ENCODE measurements around the gene HS3ST5. TPM values are rescaled to one million over a fixed set of nuclear protein-coding genes. Genes with fewer than 3 reads are reported as not detected.
A peak's percentile ranks its signal among the peaks of the same experiment; 100 is the strongest.

HS3ST5 gene
- total and polyA plus RNA-seq, 2 experiments from 2014 or later: 2.8 to 3.5 TPM

DNA sequence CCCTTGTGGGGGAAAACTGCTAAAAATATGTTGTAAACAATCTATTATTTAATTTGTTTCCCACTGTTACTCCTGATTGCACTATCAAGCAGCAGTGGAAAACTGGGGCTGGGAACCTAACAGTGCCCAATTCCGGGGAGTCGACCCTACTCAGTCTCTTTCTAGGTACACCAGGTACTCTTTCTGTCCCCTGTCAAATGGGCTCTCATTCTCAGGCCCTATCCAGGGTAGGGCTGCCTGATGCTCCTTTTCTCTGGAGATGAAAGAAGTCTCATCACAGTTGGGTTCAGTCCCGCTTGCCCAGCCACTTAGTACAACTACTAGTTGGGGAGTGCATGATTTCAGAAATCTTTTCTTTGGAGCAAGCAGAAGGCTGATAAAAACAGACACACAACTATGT, 52.0 kb downstream of the HS3ST5 start:
- no peaks in the 10 kb centered on the region; the same call in 2 of the 3 replicates for H3K9me3 Mint-ChIP-seq
- H3K36me3 ChIP-seq (ENCODE audit: insufficient read depth): no peaks in the 10 kb centered on the region
- H2AFZ ChIP-seq: no peak overlapping the region
- H3K27ac Mint-ChIP-seq: no peak overlapping the region
- H3K4me1 ChIP-seq (ENCODE audit: insufficient read depth): no peaks in the 10 kb centered on the region; the same call in 1 of the 2 replicates
- peaks cover 4% of the 10 kb centered on the region for H3K27me3 Mint-ChIP-seq (ENCODE audit: insufficient read depth, low read depth, poor library complexity)
- peaks cover 12% of the 10 kb centered on the region; the same call in 2 of the 3 replicates for H3K36me3 Mint-ChIP-seq (ENCODE audit: low read depth)
- no peak overlapping the region for H3K4me3 ChIP-seq
- ATAC-seq: peak; percentile 54; the same call in 2 of the 3 replicates
- H3K9me2 ChIP-seq (ENCODE audit: insufficient read depth): no peaks in the 10 kb centered on the region; the same call in 1 of the 2 replicates
- TF ChIP-seq ZNF331 (CRISPR knock-in tag; IDR thresholded peaks at IDR 0.05; ENCODE audit: low read depth): no peak
- no peak for TF ChIP-seq STAT1 (IDR thresholded peaks at IDR 0.05; ENCODE audit: unreplicated experiment)
- TF ChIP-seq POLR2AphosphoS5 (IDR thresholded peaks at IDR 0.05; ENCODE audit: low read depth): no peak
- TF ChIP-seq, protein P1, sequence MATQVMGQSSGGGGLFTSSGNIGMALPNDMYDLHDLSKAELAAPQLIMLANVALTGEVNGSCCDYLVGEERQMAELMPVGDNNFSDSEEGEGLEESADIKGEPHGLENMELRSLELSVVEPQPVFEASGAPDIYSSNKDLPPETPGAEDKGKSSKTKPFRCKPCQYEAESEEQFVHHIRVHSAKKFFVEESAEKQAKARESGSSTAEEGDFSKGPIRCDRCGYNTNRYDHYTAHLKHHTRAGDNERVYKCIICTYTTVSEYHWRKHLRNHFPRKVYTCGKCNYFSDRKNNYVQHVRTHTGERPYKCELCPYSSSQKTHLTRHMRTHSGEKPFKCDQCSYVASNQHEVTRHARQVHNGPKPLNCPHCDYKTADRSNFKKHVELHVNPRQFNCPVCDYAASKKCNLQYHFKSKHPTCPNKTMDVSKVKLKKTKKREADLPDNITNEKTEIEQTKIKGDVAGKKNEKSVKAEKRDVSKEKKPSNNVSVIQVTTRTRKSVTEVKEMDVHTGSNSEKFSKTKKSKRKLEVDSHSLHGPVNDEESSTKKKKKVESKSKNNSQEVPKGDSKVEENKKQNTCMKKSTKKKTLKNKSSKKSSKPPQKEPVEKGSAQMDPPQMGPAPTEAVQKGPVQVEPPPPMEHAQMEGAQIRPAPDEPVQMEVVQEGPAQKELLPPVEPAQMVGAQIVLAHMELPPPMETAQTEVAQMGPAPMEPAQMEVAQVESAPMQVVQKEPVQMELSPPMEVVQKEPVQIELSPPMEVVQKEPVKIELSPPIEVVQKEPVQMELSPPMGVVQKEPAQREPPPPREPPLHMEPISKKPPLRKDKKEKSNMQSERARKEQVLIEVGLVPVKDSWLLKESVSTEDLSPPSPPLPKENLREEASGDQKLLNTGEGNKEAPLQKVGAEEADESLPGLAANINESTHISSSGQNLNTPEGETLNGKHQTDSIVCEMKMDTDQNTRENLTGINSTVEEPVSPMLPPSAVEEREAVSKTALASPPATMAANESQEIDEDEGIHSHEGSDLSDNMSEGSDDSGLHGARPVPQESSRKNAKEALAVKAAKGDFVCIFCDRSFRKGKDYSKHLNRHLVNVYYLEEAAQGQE (IDR thresholded peaks at IDR 0.05; ENCODE audit: unreplicated experiment): no peak
- TF ChIP-seq, protein P2, sequence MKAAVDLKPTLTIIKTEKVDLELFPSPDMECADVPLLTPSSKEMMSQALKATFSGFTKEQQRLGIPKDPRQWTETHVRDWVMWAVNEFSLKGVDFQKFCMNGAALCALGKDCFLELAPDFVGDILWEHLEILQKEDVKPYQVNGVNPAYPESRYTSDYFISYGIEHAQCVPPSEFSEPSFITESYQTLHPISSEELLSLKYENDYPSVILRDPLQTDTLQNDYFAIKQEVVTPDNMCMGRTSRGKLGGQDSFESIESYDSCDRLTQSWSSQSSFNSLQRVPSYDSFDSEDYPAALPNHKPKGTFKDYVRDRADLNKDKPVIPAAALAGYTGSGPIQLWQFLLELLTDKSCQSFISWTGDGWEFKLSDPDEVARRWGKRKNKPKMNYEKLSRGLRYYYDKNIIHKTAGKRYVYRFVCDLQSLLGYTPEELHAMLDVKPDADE (IDR thresholded peaks at IDR 0.05): no peak
- no peak for TF ChIP-seq ZNF462 (CRISPR knock-in tag; IDR thresholded peaks at IDR 0.05)
- no peak for TF ChIP-seq EZH2phosphoT487 (IDR thresholded peaks at IDR 0.05; ENCODE audit: unreplicated experiment)
- TF ChIP-seq ZNF114 (CRISPR knock-in tag; IDR thresholded peaks at IDR 0.05): no peak
- TF ChIP-seq JUNB (IDR thresholded peaks at IDR 0.05; ENCODE audit: unreplicated experiment): no peak
- TF ChIP-seq, protein P3, sequence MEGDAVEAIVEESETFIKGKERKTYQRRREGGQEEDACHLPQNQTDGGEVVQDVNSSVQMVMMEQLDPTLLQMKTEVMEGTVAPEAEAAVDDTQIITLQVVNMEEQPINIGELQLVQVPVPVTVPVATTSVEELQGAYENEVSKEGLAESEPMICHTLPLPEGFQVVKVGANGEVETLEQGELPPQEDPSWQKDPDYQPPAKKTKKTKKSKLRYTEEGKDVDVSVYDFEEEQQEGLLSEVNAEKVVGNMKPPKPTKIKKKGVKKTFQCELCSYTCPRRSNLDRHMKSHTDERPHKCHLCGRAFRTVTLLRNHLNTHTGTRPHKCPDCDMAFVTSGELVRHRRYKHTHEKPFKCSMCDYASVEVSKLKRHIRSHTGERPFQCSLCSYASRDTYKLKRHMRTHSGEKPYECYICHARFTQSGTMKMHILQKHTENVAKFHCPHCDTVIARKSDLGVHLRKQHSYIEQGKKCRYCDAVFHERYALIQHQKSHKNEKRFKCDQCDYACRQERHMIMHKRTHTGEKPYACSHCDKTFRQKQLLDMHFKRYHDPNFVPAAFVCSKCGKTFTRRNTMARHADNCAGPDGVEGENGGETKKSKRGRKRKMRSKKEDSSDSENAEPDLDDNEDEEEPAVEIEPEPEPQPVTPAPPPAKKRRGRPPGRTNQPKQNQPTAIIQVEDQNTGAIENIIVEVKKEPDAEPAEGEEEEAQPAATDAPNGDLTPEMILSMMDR (conservative IDR thresholded peaks at IDR 0.05; ENCODE audit: low read depth in 2 of 2): no peak
- no peak for TF ChIP-seq CREB1 (CRISPR knock-in tag; IDR thresholded peaks at IDR 0.05; ENCODE audit: low read depth)
- TF ChIP-seq NANOG (IDR thresholded peaks at IDR 0.05; ENCODE audit: borderline replicate concordance): no peak
- TF ChIP-seq EZH2 (IDR thresholded peaks at IDR 0.05; ENCODE audit: low read depth, unreplicated experiment): no peak
- DNase-seq (ENCODE audit: low spot score): no peak
- peaks cover 13% of the 10 kb centered on the region for H3K4me1 Mint-ChIP-seq
- H4K20me1 ChIP-seq (replicated peaks; ENCODE audit: insufficient read depth): no peaks in the 10 kb centered on the region
- H3K4me3 Mint-ChIP-seq: no peak overlapping the region
- no peak overlapping the region for H3K27ac ChIP-seq (ENCODE audit: low read depth)
- no peak overlapping the region for H3K4me2 ChIP-seq
- H3F3A ChIP-seq (replicated peaks; ENCODE audit: low read depth): no peaks in the 10 kb centered on the region
- 0 out of 2 replicates have a peak, but pooled peaks cover 4% of the 10 kb centered on the region for H3K79me2 ChIP-seq (replicated peaks; ENCODE audit: insufficient read depth)
- H3K27me3 ChIP-seq (ENCODE audit: insufficient read depth): no peaks in the 10 kb centered on the region

Measured in GM23338 (cell line).